ACC112 (cell line): ENCODE data around the gene DEPDC4.
"Not testable (repeated sequence)": the region's sequence is repeated elsewhere in the genome, so short reads cannot be mapped to it uniquely, and the experiment has no call there.

Experiments used
- H2AFZ ChIP-seq: fragments of 200-600 bp; sonication (generic); one replicate; pipeline ENCODE4 v1.6.0; 2017; ENCODE audit warnings: antibody characterized with exemption, low read length; ENCODE audit not compliant: unreplicated experiment
- H3K27ac ChIP-seq: fragments of 200-600 bp; sonication (generic); 2 replicates; pipeline ENCODE4 v1.5.1; 2014; ENCODE audit warnings: low read depth, mild to moderate bottlenecking, antibody characterized with exemption, low read length, moderate library complexity
- H3K27me3 ChIP-seq: fragments of 200-600 bp; sonication (generic); 2 replicates; pipeline ENCODE4 v1.6.1; 2014; ENCODE audit warnings: mild to moderate bottlenecking, antibody characterized with exemption, low read length, moderate library complexity, mixed read lengths; ENCODE audit not compliant: insufficient read depth
- H3K36me3 ChIP-seq: fragments of 200-600 bp; sonication (generic); 2 replicates; pipeline ENCODE4 v1.6.1; 2016; ENCODE audit warnings: mild to moderate bottlenecking, antibody characterized with exemption, low read length, moderate library complexity, mixed read lengths; ENCODE audit not compliant: insufficient read depth
- H3K4me1 ChIP-seq: fragments of 200-600 bp; sonication (generic); one replicate; pipeline ENCODE4 v1.6.1; 2016; ENCODE audit warnings: low read length, mixed read lengths; ENCODE audit not compliant: insufficient read depth, unreplicated experiment, control insufficient read depth
- H3K4me3 ChIP-seq: fragments of 200-600 bp; sonication (generic); 2 replicates; pipeline ENCODE4 v1.5.1; 2014; ENCODE audit warnings: mild to moderate bottlenecking, low read depth, low read length
- H3K79me2 ChIP-seq: fragments of 200-600 bp; sonication (generic); one replicate; pipeline ENCODE4 v1.6.0; 2016; ENCODE audit warnings: low read length; ENCODE audit not compliant: control insufficient read depth, unreplicated experiment, insufficient read depth

Gene DEPDC4

GRCh38 chr12:100265107-100265506 is 1.8 kb downstream of the DEPDC4 start:
- not testable (repeated sequence) for H3K27me3 ChIP-seq, H3K4me3 ChIP-seq, H3K27ac ChIP-seq, H2AFZ ChIP-seq, H3K36me3 ChIP-seq
- peaks cover 26% of the 10 kb centered on the region for H3K79me2 ChIP-seq
- peaks cover 15% of the 10 kb centered on the region for H3K4me1 ChIP-seq

DNA sequence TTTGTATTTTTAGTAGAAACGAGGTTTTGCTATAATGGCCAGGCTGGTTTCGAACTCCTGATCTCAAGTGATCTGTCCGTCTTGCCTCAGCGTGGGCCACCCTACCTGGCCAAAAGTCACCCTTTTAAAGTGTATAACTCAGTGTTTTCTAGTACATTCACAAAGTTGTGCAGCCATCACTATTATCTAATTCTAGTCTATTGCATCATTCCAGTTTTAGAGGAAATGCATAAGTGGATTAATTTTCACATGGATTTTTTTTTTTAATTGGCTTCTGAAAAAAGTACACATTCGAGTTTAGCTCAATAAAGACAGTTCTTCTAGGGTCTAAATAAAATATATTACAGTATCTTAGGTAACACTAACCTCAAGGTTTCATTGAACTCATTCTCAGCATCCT is 3.7 kb downstream of the DEPDC4 start:
- Histone ChIP-seq H3K27me3 (no peaks in the 10 kb centered on the region), H3K4me3 (no peak overlapping the region), H2AFZ (no peak overlapping the region), H3K36me3 (no peaks in the 10 kb centered on the region), H3K4me1 (peaks cover 3% of the 10 kb centered on the region), H3K79me2 (peaks cover 7% of the 10 kb centered on the region), H3K27ac (no peak overlapping the region)

DNA sequence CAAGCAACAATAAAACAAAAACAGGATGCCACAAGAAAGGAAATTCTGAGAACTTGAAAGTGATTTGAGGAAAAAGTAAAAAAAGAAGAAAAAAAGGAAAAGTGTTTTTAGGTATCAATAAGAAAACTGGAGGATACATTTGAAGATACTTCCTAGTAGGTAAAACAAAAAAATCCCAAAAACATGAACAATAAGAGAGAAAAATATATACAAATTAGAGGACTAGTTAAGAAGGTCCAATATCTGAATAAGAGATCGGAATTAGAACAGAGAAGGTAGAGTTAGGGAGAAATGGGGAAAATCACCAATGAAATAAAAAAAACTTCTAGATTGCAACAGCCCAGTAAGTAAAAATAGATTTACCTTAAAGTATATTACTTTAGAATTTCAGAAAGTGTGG is 8.8 kb downstream of the DEPDC4 start:
- Histone ChIP-seq H2AFZ (no peak overlapping the region), H3K79me2 (no peaks in the 10 kb centered on the region), H3K36me3 (no peaks in the 10 kb centered on the region), H3K4me1 (no peaks in the 10 kb centered on the region), H3K27ac (no peak overlapping the region), H3K4me3 (no peak overlapping the region), H3K27me3 (no peaks in the 10 kb centered on the region)

GRCh38 chr12:100254876-100255275 is 12.0 kb downstream of the DEPDC4 start:
- H3K4me1 ChIP-seq, result no peaks in the 10 kb centered on the region
- no peaks in the 10 kb centered on the region for H3K36me3 ChIP-seq
- H2AFZ ChIP-seq, result no peak overlapping the region
- H3K79me2 ChIP-seq, result no peaks in the 10 kb centered on the region
- H3K27me3 ChIP-seq, result no peaks in the 10 kb centered on the region
- no peak overlapping the region for H3K4me3 ChIP-seq
- no peak overlapping the region for H3K27ac ChIP-seq

- Histone ChIP-seq H3K4me3 (no peak overlapping the region), H3K4me1 (peaks cover 4% of the 10 kb centered on the region), H3K36me3 (no peaks in the 10 kb centered on the region), H3K79me2 (no peaks in the 10 kb centered on the region), H3K27ac (no peak overlapping the region), H2AFZ (no peak overlapping the region), H3K27me3 (no peaks in the 10 kb centered on the region)
These were observed 13.4 kb downstream of the DEPDC4 start for GRCh38 chr12:100253437-100253836.

GRCh38 chr12:100251917-100252316 is 15.0 kb downstream of the DEPDC4 start:
- Histone ChIP-seq H3K79me2 (no peaks in the 10 kb centered on the region), H3K4me1 (peaks cover 6% of the 10 kb centered on the region), H3K36me3 (no peaks in the 10 kb centered on the region), H3K27me3 (no peaks in the 10 kb centered on the region), H3K4me3 (no peak overlapping the region), H3K27ac (no peak overlapping the region), H2AFZ (no peak overlapping the region)

DNA sequence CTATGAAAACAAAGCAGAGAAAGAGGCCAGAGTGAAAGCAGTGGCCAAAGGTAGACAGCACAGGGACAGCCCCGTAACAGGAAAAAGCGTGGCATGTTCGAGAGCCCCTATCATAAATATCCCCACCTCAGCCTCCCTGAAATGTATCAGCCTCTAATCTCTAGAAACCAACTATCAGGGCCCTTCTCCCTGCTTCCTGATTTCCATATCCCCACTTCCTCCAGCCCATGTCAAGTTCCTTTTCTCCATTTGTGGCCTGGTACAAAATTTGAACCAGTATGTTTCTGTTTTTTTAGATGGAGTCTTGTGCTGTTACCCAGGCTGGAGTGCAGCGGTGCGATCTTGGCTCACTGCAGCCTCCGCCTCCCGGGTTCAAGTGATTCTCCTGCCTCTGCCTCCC is 16.9 kb downstream of the DEPDC4 start:
- H3K27me3 ChIP-seq, result no peaks in the 10 kb centered on the region

DNA sequence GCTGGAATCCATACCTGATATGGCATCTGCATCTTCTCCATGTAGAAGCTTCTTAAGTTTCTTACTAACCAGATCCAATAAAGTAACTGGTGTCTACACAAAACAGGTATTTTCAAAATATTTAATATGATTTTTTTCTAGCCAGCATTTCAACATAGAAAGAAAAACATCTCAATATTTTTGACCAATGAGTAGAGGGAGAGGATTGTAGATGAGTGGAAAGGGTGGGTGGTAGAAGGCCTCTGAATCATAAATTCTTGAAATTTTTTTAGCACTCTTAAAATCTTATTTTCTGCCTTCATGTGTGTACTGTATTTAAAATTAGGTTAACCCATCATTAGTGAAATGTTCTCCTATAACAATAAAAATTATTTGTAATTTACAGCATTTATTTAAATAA is 18.0 kb downstream of the DEPDC4 start:
- no peak overlapping the region for H2AFZ ChIP-seq
- H3K36me3 ChIP-seq, result no peaks in the 10 kb centered on the region
- H3K27me3 ChIP-seq, result no peaks in the 10 kb centered on the region
- no peak overlapping the region for H3K27ac ChIP-seq
- H3K79me2 ChIP-seq, result no peaks in the 10 kb centered on the region
- H3K4me1 ChIP-seq, result peaks cover 6% of the 10 kb centered on the region
- H3K4me3 ChIP-seq, result no peak overlapping the region

More for the DNA sequence above, 16.9 kb downstream of the DEPDC4 start:
- H3K36me3 ChIP-seq, result no peaks in the 10 kb centered on the region
- H3K4me1 ChIP-seq, result peaks cover 6% of the 10 kb centered on the region
- no peak overlapping the region for H2AFZ ChIP-seq
- no peak overlapping the region for H3K4me3 ChIP-seq
- no peaks in the 10 kb centered on the region for H3K79me2 ChIP-seq
- no peak overlapping the region for H3K27ac ChIP-seq

DNA sequence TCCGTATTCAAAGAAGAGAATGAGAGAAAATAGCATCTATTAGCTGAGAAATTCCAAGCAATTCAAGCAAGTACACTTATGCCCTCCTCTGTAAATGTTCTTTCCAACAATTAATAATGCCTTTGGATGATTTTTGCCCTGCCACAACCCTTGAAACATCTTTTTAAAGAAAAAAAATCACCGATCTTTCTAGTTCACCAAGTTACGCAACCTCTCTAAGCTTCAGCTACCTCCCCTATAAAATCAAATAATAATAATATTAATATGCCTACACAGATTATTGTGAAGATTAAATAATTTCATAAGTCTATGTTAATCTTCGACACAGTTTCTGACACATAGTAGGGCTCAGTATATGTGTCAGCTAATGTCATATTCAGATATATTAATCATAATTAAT is 19.1 kb downstream of the DEPDC4 start:
- no peaks in the 10 kb centered on the region for H3K27me3 ChIP-seq
- H3K79me2 ChIP-seq, result no peaks in the 10 kb centered on the region
- no peak overlapping the region for H3K27ac ChIP-seq

GRCh38 chr12:100243137-100243536 is 23.7 kb downstream of the DEPDC4 start:
- Histone ChIP-seq H3K36me3 (no peaks in the 10 kb centered on the region), H3K79me2 (no peaks in the 10 kb centered on the region), H3K27me3 (no peaks in the 10 kb centered on the region), H3K4me1 (no peaks in the 10 kb centered on the region), H3K4me3 (no peak overlapping the region), H3K27ac (no peak overlapping the region), H2AFZ (no peak overlapping the region)

More for the DNA sequence above, 19.1 kb downstream of the DEPDC4 start:
- Histone ChIP-seq H3K4me3 (no peak overlapping the region), H3K36me3 (no peaks in the 10 kb centered on the region), H3K4me1 (peaks cover 6% of the 10 kb centered on the region), H2AFZ (no peak overlapping the region)

GRCh38 chr12:100239589-100239988 is 27.3 kb downstream of the DEPDC4 start:
- Histone ChIP-seq H3K27ac (no peak overlapping the region), H3K36me3 (no peaks in the 10 kb centered on the region), H3K27me3 (no peaks in the 10 kb centered on the region), H3K79me2 (no peaks in the 10 kb centered on the region), H3K4me3 (no peak overlapping the region), H2AFZ (no peak overlapping the region), H3K4me1 (peaks cover under 1% of the 10 kb centered on the region)
